Measurements from ENCODE around the gene TNC.

DNA sequence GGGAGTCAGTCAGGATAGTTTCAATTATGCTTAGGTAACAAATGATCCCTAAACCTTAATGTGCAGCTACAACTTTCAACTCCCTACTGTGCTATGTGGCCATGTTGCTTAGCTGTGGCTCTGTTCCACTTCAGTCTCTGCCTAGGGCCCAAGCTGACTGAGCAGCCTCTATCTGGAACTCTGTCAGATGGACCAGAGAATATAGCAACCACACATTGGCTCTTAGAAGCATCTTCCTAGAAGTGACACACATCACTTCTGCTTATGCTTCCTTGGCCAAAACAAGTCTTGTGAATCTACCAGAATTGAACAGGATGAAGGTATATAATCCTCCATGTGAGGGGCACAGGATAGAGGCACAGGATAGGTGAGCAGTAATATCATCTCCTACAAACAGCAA lies 36.7 kb upstream of the TNC start:
- TF ChIP-seq ELF4 (IDR thresholded peaks at IDR 0.05) (no peak), FOXM1 (IDR thresholded peaks at IDR 0.05; ENCODE audit: borderline replicate concordance) (no peak), HDGF (IDR thresholded peaks at IDR 0.05; ENCODE audit: borderline replicate concordance) (no peak), FOXA1 (IDR thresholded peaks at IDR 0.05) (no peak), SUZ12 (IDR thresholded peaks at IDR 0.05) (no peak), TARDBP (IDR thresholded peaks at IDR 0.05) (no peak), LEF1 (IDR thresholded peaks at IDR 0.05; ENCODE audit: borderline replicate concordance) (no peak)

Data from HEK293T (cell line).